WTC11 (cell line): ENCODE data around the gene GRIN1. TPM values are rescaled to one million over a fixed set of nuclear protein-coding genes. Genes with fewer than 3 reads are reported as not detected.

ENCODE experiments used
- ATAC-seq: fragments of 200-7000 bp; cut with Tn5 transposase; 2 replicates; pipeline ENCODE4 v1.10.0; 2021; ENCODE audit warnings: mild to moderate bottlenecking, moderate library complexity
- CTCF ChIA-PET: fragments of 300-600 bp; sonication (Branson Sonifier 250); formaldehyde crosslinking; loops from one replicate; lab custom pipeline; 2021; ENCODE audit warnings: antibody characterized with exemption; lab: Charles Lee
- POLR2A ChIA-PET: fragments of 350-600 bp; sonication (Branson Sonifier 250); formaldehyde crosslinking; loops from one replicate; lab custom pipeline; 2021; ENCODE audit warnings: antibody characterized with exemption; lab: Charles Lee
- DNase-seq: peaks from one replicate; pipeline ENCODE4 v3.0.0; 2021; ENCODE audit warnings: low spot score
- H3K27ac Mint-ChIP-seq: 2 replicates; pipeline ENCODE4 v1.8.0; 2021; ENCODE audit warnings: mixed read lengths
- H3K27me3 Mint-ChIP-seq: 2 replicates; pipeline ENCODE4 v1.8.0; 2021; ENCODE audit warnings: low read depth, mild to moderate bottlenecking, moderate library complexity, mixed read lengths
- H3K36me3 Mint-ChIP-seq: 2 replicates; pipeline ENCODE4 v1.8.0; 2021; ENCODE audit warnings: mixed read lengths
- H3K4me1 Mint-ChIP-seq: 2 replicates; pipeline ENCODE4 v1.8.0; 2022; ENCODE audit warnings: mixed read lengths
- H3K4me3 Mint-ChIP-seq: 2 replicates; pipeline ENCODE4 v1.8.0; 2021; ENCODE audit warnings: mild to moderate bottlenecking, moderate library complexity, mixed read lengths
- H3K9me3 Mint-ChIP-seq: 2 replicates; pipeline ENCODE4 v1.8.0; 2021; ENCODE audit warnings: mixed read lengths
- ATF1 ChIP-seq: sonication (generic); formaldehyde crosslinking; IDR thresholded peaks from 2 replicates; pipeline ENCODE4 v1.8.1; 2023; ENCODE audit warnings: mild to moderate bottlenecking, moderate library complexity, missing genetic modification reagents
- CREB1 ChIP-seq: sonication (generic); formaldehyde crosslinking; IDR thresholded peaks from 2 replicates; pipeline ENCODE4 v1.8.0; 2023; ENCODE audit warnings: mild to moderate bottlenecking, missing genetic modification reagents
- GABPB1 ChIP-seq: sonication (generic); formaldehyde crosslinking; IDR thresholded peaks from 2 replicates; pipeline ENCODE4 v1.8.1; 2023; ENCODE audit warnings: mild to moderate bottlenecking, missing genetic modification reagents
- JAZF1 ChIP-seq: fragments of 250-450 bp; sonication (Bioruptor Pico); IDR thresholded peaks from 2 replicates; pipeline ENCODE4 v1.9.0; 2021; ENCODE audit warnings: moderate library complexity, mild to moderate bottlenecking, inconsistent platforms
- KAT7 ChIP-seq: sonication (generic); formaldehyde crosslinking; IDR thresholded peaks from 2 replicates; pipeline ENCODE4 v1.8.1; 2023; ENCODE audit warnings: missing genetic modification reagents, mild to moderate bottlenecking, borderline replicate concordance
- RORB ChIP-seq: fragments of 250-450 bp; sonication (Bioruptor Pico); IDR thresholded peaks from 2 replicates; pipeline ENCODE4 v1.9.0; 2021; ENCODE audit warnings: mild to moderate bottlenecking
- SMAD3 ChIP-seq: sonication (generic); formaldehyde crosslinking; IDR thresholded peaks from 2 replicates; pipeline ENCODE4 v1.8.0; 2022; ENCODE audit warnings: missing genetic modification reagents, mild to moderate bottlenecking, borderline replicate concordance
- TEAD4 ChIP-seq: sonication (generic); formaldehyde crosslinking; IDR thresholded peaks from 2 replicates; pipeline ENCODE4 v1.8.0; 2022; ENCODE audit warnings: mild to moderate bottlenecking, missing genetic modification reagents
- ZBTB21 ChIP-seq: sonication (generic); formaldehyde crosslinking; IDR thresholded peaks from 2 replicates; pipeline ENCODE4 v1.8.1; 2023; ENCODE audit warnings: mild to moderate bottlenecking, missing genetic modification reagents, borderline replicate concordance
- ZNF232 ChIP-seq: sonication (generic); formaldehyde crosslinking; IDR thresholded peaks from 2 replicates; pipeline ENCODE4 v1.8.0; 2022; ENCODE audit warnings: mild to moderate bottlenecking, missing genetic modification reagents
- ZNF317 ChIP-seq: sonication (generic); formaldehyde crosslinking; IDR thresholded peaks from 2 replicates; pipeline ENCODE4 v1.8.1; 2023; ENCODE audit warnings: low read depth, mild to moderate bottlenecking, moderate library complexity, missing genetic modification reagents, borderline replicate concordance
- ZNF396 ChIP-seq: fragments of 250-450 bp; sonication (Bioruptor Pico); IDR thresholded peaks from 2 replicates; pipeline ENCODE4 v1.8.0; 2021; ENCODE audit warnings: mild to moderate bottlenecking, moderate library complexity, borderline replicate concordance
- total RNA-seq: library from RNA; stranded (reverse); gene quantifications from 3 replicates; pipeline ENCODE4 v1.2.3, GENCODE V29; 2021
- TF ChIP-seq, protein P1 (sequence below): sonication (generic); formaldehyde crosslinking; IDR thresholded peaks from 2 replicates; pipeline ENCODE4 v1.8.1; 2022; ENCODE audit warnings: mild to moderate bottlenecking, missing genetic modification reagents, moderate library complexity, borderline replicate concordance
- TF ChIP-seq, protein P2 (sequence below): sonication (generic); formaldehyde crosslinking; conservative IDR thresholded peaks from 2 replicates; pipeline ENCODE4 v1.8.1; 2022; ENCODE audit warnings: mild to moderate bottlenecking, missing genetic modification reagents
- TF ChIP-seq, protein P3 (sequence below): sonication (generic); formaldehyde crosslinking; IDR thresholded peaks from 2 replicates; pipeline ENCODE4 v1.8.1; 2022; ENCODE audit warnings: low read depth, mild to moderate bottlenecking, moderate library complexity, missing genetic modification reagents, borderline replicate concordance
- TF ChIP-seq, protein P4 (sequence below): fragments of 250-450 bp; sonication (Bioruptor Pico); IDR thresholded peaks from 2 replicates; pipeline ENCODE4 v1.9.0; 2021; ENCODE audit warnings: mild to moderate bottlenecking, borderline replicate concordance

The GRIN1 gene
- total RNA-seq, 1 experiment from 2014 or later: 4.1 TPM

DNA sequence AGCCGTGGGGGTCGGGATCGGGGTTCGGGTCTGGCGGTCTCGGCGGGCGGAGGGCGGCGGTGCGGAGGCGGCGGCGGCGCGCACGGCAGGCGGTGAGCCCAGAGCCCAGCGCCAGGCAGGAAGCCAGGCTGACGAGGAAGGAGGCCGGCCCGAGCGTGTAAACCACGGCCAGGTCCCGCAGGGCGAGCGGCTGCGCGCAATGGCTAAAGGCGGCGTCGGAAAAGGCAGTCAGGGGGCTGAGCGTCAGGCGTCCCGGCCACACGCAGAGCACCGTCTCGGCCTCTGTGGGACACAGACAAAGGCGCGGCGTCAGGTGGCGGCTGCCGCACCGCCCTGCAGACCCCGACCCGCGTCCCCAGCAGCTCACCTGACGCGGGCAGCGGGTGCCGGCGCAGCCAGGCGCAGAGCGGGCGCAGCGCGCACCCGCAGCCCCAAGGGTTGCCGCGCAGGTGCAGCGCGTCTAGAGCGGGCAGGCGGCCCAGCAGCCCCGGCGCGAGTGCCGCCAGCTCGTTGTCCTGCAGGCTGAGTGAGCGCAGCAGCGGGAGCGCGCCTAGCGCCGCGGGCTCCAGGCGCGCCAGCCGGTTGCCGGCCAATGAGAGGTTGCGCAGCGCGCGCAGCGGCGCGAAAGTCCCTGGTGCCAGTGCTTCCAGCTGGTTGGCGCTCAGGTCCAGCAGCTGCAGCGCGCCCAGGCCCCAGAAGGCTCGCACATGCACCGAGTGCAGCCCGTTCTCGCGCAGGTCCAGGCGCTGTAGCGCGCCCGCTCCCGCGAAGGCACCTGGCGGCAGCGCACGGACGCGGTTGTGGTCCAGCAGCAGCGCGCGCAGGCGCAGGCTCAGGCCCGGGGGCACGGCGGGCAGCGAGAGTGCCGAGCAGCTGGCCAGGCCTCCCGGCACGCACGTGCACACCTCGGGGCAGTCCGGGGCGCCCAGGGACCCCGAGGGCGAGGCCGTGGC is 30.2 kb downstream of the GRIN1 start (continued):
- TF ChIP-seq, protein P1, sequence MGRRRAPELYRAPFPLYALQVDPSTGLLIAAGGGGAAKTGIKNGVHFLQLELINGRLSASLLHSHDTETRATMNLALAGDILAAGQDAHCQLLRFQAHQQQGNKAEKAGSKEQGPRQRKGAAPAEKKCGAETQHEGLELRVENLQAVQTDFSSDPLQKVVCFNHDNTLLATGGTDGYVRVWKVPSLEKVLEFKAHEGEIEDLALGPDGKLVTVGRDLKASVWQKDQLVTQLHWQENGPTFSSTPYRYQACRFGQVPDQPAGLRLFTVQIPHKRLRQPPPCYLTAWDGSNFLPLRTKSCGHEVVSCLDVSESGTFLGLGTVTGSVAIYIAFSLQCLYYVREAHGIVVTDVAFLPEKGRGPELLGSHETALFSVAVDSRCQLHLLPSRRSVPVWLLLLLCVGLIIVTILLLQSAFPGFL: no peak
- TF ChIP-seq ATF1 (CRISPR knock-in tag): no peak
- TF ChIP-seq ZNF317: no peak
- TF ChIP-seq ZBTB21 (CRISPR knock-in tag): peak; percentile 62; the same call in 1 of the 2 replicates
- TF ChIP-seq, protein P2, sequence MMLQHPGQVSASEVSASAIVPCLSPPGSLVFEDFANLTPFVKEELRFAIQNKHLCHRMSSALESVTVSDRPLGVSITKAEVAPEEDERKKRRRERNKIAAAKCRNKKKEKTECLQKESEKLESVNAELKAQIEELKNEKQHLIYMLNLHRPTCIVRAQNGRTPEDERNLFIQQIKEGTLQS (CRISPR knock-in tag): no peak
- TF ChIP-seq JAZF1 (CRISPR knock-in tag): no peak
- TF ChIP-seq CREB1: no peak
- TF ChIP-seq, protein P3, sequence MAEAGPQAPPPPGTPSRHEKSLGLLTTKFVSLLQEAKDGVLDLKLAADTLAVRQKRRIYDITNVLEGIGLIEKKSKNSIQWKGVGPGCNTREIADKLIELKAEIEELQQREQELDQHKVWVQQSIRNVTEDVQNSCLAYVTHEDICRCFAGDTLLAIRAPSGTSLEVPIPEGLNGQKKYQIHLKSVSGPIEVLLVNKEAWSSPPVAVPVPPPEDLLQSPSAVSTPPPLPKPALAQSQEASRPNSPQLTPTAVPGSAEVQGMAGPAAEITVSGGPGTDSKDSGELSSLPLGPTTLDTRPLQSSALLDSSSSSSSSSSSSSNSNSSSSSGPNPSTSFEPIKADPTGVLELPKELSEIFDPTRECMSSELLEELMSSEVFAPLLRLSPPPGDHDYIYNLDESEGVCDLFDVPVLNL (CRISPR knock-in tag): no peak; the same call in 1 of the 2 replicates

DNA sequence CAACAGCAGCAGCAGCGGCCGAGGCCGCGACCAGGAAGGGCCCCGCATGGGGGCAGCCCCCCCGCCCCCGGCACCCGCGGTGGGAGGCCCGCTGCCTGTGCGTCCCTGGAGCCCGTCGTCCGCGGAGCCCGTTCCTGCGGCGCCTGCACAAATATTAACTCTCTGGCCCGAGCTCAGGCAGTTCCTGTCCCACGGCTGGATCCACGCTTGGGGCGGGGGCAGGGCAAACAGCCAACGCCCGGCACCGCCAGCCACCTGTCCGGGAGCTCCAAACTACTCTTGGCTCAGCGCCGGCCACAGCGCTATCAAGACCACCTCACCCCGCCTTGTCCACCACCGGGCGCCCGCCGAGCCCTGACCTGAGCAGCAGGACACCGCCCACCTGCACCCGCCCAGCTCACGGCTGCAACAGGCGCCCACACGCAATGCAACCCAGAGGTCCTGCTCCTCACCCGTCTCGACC is 31.0 kb downstream of the GRIN1 start, which contains the start of gene LRRC26:
Gene LRRC26 (minus strand): TSS at position 156 of the 463 bp plus-strand sequence. CDS start 108 bp downstream, at position 48.
- Mint-ChIP-seq H3K27me3 (peaks cover 57% of the 10 kb centered on the region), H3K9me3 (no peaks in the 10 kb centered on the region), H3K36me3 (no peaks in the 10 kb centered on the region)
- no peak for DNase-seq
- POLR2A ChIA-PET: interaction anchor here (0.6 to 0.8 kb wide), 3 partner anchors 71 to 597 kb away, joined by 3 read pairs; partner anchors contain the start of genes MAN1B1 and TUBB4B
- ATAC-seq: no peak
- TF ChIP-seq JAZF1 (CRISPR knock-in tag) (no peak), KAT7 (CRISPR knock-in tag) (no peak), ZNF396 (CRISPR knock-in tag) (no peak), TEAD4 (CRISPR knock-in tag) (no peak), GABPB1 (CRISPR knock-in tag) (no peak), ZNF232 (CRISPR knock-in tag) (no peak), SMAD3 (CRISPR knock-in tag) (no peak), RORB (CRISPR knock-in tag) (no peak)
- TF ChIP-seq, protein P4, sequence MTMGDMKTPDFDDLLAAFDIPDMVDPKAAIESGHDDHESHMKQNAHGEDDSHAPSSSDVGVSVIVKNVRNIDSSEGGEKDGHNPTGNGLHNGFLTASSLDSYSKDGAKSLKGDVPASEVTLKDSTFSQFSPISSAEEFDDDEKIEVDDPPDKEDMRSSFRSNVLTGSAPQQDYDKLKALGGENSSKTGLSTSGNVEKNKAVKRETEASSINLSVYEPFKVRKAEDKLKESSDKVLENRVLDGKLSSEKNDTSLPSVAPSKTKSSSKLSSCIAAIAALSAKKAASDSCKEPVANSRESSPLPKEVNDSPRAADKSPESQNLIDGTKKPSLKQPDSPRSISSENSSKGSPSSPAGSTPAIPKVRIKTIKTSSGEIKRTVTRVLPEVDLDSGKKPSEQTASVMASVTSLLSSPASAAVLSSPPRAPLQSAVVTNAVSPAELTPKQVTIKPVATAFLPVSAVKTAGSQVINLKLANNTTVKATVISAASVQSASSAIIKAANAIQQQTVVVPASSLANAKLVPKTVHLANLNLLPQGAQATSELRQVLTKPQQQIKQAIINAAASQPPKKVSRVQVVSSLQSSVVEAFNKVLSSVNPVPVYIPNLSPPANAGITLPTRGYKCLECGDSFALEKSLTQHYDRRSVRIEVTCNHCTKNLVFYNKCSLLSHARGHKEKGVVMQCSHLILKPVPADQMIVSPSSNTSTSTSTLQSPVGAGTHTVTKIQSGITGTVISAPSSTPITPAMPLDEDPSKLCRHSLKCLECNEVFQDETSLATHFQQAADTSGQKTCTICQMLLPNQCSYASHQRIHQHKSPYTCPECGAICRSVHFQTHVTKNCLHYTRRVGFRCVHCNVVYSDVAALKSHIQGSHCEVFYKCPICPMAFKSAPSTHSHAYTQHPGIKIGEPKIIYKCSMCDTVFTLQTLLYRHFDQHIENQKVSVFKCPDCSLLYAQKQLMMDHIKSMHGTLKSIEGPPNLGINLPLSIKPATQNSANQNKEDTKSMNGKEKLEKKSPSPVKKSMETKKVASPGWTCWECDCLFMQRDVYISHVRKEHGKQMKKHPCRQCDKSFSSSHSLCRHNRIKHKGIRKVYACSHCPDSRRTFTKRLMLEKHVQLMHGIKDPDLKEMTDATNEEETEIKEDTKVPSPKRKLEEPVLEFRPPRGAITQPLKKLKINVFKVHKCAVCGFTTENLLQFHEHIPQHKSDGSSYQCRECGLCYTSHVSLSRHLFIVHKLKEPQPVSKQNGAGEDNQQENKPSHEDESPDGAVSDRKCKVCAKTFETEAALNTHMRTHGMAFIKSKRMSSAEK (CRISPR knock-in tag): no peak
- TF ChIP-seq, all 79 proteins: peak for 0
- peak within 1 kb of the TSS; percentile 62 for H3K4me3 Mint-ChIP-seq
- peaks cover 6% of the 10 kb centered on the region for H3K4me1 Mint-ChIP-seq
- CTCF ChIA-PET: interaction anchor here (0.7 to 3.1 kb wide), 16 partner anchors 9 to 141 kb away, joined by 3 to 17 read pairs (median 5); partner anchors contain the start of gene RNF224
- H3K27ac Mint-ChIP-seq: no peak within 1 kb of the TSS
